Activated naive CD4-positive, alpha-beta T cell treated with anti-CD3 and anti-CD28 coated beads, Interleukin-2, amount 50 U/mL, for 72 hours (primary cell): Measurements from ENCODE around the gene SPSB4. TPM values are rescaled to one million over a fixed set of nuclear protein-coding genes. Genes with fewer than 3 reads are reported as not detected.
A peak's percentile ranks its signal among the peaks of the same experiment; 100 is the strongest.
"Not testable (repeated sequence)": the region's sequence is repeated elsewhere in the genome, so short reads cannot be mapped to it uniquely, and the experiment has no call there.

ENCODE experiments used
- ATAC-seq, 2 donors: fragments of 150-1000 bp; cut with Tn5 transposase; 2 replicates each; pipeline ENCODE4 v1.10.0; 2021; ENCODE audit warnings: mild to moderate bottlenecking in 2 of 2, moderate library complexity in 2 of 2
- DNase-seq, 2 donors: peaks; one replicate each; pipeline ENCODE4 v3.0.0; 2021 to 2022; ENCODE audit warnings: low spot score in 2 of 2
- H3K27ac Mint-ChIP-seq, 2 donors: one replicate each; pipeline ENCODE4 v1.8.0; 2022; ENCODE audit warnings: mild to moderate bottlenecking in 2 of 2, mixed read lengths in 2 of 2
- H3K36me3 Mint-ChIP-seq, 2 donors: one replicate each; pipeline ENCODE4 v1.8.0; 2022; ENCODE audit warnings: mixed read lengths in 2 of 2
- H3K9me3 Mint-ChIP-seq, 2 donors: one replicate each; pipeline ENCODE4 v1.8.0; 2022; ENCODE audit warnings: mixed read lengths in 2 of 2
- total RNA-seq, 2 donors: library from RNA; stranded (reverse); gene quantifications; one replicate each; pipeline ENCODE4 v1.2.3, GENCODE V29; 2022

SPSB4 gene
- total RNA-seq: not detected

DNA sequence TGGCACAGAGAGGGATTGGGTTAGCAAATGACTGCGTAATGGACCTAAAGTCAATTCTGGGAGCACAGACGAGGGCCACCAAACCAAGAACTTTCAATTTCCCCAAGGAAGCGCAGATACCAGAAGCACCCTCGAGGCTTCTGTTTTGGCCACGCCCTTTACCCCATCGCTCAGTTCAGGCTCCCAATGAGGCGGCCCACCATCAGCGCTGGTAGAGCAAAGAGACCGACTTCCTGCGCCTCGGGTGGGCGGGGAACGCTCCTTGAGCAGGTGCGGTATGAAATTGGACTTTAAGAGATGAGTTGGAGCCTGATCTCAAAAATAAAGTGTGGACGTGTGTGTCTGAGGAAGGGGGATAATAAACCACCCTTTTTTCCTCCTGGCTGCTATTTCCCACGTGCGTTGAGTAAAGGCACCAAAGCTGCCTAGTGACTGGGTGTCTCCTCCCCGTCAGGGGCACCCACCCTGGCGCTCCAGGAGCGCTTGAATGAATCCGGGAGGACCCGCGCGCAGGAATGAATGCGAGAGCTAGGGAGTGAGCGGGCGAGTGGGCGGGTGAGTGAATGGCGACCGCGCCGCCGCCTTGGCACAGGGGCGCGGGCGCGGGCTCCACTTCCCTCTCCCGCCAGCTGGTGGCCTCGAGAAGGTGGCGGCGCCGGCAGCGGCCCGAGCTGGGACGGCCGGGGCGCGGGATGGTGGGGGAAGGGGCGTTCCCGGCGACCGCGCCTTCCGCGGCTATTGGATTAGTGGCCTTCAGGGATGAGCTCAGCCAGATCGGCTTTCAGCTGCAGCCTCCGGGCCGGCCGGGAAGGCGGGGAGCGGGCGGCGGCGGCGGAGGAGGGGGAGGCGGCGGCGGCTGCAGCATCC lies at the start of gene SPSB4:
Gene SPSB4, plus strand, starts transcription at position 772 of the 867 bp plus-strand sequence. CDS start 14,758 bp downstream, outside the sequence.
- H3K9me3 Mint-ChIP-seq: no peaks in the 10 kb centered on the region
- ATAC-seq (peak; percentile 52 to 74), DNase-seq (peak in 1 of 2 donors; percentile 35)
- H3K36me3 Mint-ChIP-seq: peaks cover 0 to 5% of the 10 kb centered on the region in 2 donors
- no peak within 1 kb of the TSS for H3K27ac Mint-ChIP-seq

DNA sequence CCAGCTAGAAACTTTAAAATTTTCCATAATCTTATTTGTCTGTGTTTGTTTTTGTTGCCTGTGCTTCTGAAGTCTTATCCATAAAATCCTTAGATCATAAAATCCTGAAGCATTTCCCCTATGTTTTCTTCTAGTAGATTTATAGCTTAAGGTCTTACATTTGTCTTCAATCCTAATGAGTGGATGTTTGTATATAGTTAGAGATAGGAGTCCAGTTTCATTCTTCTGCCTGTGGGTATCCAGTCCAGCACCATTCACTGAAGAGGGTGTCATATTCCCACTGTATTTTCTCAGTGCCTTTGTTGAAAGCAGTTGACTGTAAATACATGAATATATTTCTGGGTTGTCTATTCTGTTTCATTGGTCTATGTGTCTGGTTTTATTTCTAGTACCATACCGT lies 44.8 kb upstream of the SPSB4 start:
- no peak for DNase-seq
- Mint-ChIP-seq H3K27ac (no peak overlapping the region), H3K36me3 (no peaks in the 10 kb centered on the region), H3K9me3 (no peaks in the 10 kb centered on the region)
- no peak for ATAC-seq

DNA sequence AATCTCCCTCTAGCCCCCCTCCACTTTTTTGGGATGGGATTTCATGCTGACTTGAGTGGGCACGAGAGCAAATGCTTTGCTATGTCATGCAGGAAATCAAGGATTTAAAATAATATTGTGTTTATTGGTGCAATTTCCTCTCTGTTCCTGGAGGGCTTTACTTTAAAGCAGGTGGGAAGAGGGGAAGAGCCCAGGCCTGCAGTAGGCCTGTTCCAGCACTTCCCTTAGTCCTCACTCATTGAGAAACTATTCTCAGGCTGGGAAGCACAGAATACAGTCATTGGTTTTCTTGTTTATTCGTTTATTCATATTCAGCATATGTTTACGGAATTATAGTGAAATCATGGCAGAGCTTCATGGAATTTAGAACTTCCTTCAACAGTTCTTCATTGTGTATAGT lies 41.7 kb upstream of the SPSB4 start:
- DNase-seq: no peak
- no peak overlapping the region for H3K27ac Mint-ChIP-seq
- no peak for ATAC-seq
- H3K9me3 Mint-ChIP-seq: no peaks in the 10 kb centered on the region
- H3K36me3 Mint-ChIP-seq: no peaks in the 10 kb centered on the region

DNA sequence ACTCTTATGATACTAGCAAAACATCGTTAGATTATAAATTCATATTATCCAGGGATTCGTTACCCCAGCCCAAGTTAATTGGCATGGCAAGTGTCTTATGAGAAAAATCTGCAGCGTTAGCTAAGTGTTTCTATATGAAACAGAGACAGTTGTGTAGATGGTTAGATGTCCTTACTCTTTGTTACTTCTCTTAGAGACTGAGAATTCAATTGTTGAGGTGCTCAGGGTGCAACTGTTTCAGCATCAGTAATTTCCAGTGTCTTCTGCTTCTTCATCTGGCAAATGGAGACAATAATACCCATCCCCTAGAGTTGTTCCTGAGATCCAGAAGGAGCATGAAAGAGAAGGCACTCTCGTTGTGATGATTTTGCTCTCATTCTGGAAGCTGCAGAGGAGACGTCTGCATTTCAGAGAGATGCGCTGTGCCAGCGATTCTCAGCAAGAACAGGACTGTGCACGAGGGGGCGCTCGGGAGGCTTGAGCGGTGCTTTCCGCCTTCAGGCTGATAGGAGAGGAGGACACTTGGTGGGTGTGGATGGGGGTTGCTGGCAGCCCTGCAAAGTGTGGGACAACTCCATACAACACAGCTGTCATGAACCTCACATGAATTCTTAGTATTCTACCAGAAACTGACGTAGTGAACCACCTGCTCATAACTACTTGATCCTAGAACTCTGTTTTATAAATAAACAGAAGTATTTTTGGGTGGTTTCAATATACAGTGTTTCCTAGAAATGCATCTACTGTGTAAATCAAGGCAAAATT lies 39.7 kb upstream of the SPSB4 start:
- Mint-ChIP-seq H3K9me3 (no peaks in the 10 kb centered on the region), H3K36me3 (no peaks in the 10 kb centered on the region)
- ATAC-seq: peak; percentile 91 to 95

DNA sequence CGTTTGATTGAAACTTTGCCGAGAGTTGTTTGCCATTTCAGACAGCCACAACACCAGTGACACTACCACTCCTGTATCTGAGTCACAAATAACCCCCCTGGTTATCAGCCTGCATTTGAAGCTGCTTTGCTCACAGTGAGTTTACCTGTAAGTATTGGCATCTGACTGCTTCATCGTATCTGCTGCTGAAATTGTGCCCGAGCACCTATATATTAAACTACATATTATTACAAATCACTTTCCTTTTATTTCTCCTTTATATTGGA lies 39.2 kb upstream of the SPSB4 start:
- no peaks in the 10 kb centered on the region for H3K36me3 Mint-ChIP-seq
- DNase-seq: no peak
- H3K9me3 Mint-ChIP-seq: no peaks in the 10 kb centered on the region
- H3K27ac Mint-ChIP-seq: no peak overlapping the region
- peak; percentile 14 to 73 for ATAC-seq

More for the DNA sequence above, 39.7 kb upstream of the SPSB4 start:
- peak; percentile 66 to 91 for DNase-seq
- no peak overlapping the region for H3K27ac Mint-ChIP-seq

DNA sequence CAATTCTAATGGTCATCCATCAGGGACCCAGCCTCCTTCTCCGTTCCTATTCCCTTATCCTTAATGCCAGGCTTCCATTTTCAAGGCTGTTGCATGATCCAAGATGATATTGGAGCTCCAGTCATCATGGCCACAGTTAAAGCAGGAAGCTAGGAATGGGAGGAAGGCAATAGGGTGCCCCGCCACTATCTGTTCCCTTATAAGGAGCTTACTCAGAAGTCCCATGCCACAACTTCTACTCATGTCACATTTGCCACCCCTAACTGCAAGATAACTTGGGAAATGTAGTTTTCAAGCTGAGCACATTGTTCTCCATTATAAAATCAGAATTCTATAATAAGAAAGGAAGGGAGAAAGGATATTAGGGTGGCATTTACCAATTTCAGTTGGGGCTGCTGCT lies 38.6 kb upstream of the SPSB4 start:
- Mint-ChIP-seq H3K27ac (no peak overlapping the region), H3K9me3 (no peaks in the 10 kb centered on the region), H3K36me3 (peaks cover 0 to 3% of the 10 kb centered on the region in 2 donors)
- ATAC-seq (no peak), DNase-seq (no peak)

DNA sequence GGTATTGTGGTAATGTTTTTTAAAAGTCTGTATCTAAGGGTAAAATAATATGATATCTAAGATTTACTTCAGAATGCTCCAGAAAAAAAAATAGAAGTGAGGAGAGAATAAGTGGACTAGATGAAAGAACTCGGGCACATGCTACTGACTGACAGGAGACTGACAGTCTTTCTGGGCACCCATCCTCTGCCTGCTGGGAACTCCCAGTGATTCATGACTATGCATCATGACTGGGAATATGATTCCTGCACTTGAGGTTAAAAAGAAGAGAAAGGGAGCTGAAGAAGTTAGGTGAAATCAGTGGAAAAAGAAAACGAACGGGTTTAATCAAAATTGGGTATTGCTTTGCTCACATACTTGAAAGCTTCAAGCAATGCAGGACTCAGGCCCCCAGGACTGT lies 35.7 kb upstream of the SPSB4 start:
- no peak for DNase-seq

DNA sequence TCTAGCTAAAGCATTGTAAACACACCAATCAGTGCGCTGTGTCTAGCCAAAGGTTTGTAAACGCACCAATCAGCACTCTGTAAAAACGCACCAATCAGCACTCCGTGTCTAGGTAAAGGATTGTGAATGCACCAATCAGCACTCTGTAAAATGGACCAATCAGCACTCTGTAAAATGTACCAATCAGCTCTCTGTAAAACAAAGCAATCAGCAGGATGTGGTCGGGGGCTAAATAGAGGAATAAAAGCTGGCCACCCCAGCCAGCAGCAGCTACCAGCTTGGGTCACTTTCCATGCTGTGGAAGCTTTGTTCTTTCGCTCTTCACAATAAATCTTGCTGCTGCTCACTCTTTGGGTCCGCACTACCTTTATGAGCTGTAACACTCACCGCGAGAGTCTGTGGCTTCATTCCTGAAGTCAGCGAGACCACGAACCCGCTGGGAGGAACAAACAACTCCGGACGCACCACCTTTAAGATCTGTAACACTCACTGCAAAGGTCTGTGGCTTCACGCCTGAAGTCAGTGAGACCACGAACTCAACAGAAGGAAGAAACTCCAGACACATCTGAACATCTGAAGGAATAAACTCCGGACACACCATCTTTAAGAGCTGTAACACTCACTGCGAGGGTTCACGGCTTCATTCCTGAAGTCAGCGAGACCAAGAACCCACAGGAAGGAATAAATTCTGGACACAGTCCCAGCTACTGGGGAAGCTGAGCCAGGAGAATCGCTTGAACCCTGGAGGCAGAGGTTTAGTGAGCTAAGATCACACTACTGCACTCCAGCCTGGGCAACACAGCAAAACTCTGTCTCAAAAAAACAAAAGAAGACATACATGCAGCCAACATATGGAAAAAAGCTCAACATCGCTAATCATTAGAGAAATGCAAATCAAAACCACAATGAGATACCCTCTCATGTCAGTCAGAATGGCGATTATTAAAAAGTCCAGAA lies 33.5 kb upstream of the SPSB4 start:
- H3K27ac Mint-ChIP-seq: peak overlapping the region; percentile 69
- not testable (repeated sequence) for H3K9me3 Mint-ChIP-seq, H3K36me3 Mint-ChIP-seq
- ATAC-seq: peak; percentile 38 to 48
- DNase-seq: peak in 1 of 2 donors; percentile 60

More for the DNA sequence above, 35.7 kb upstream of the SPSB4 start:
- no peak for ATAC-seq
- H3K9me3 Mint-ChIP-seq: no peaks in the 10 kb centered on the region
- peaks cover 0 to 8% of the 10 kb centered on the region in 2 donors for H3K36me3 Mint-ChIP-seq
- H3K27ac Mint-ChIP-seq: no peak overlapping the region

DNA sequence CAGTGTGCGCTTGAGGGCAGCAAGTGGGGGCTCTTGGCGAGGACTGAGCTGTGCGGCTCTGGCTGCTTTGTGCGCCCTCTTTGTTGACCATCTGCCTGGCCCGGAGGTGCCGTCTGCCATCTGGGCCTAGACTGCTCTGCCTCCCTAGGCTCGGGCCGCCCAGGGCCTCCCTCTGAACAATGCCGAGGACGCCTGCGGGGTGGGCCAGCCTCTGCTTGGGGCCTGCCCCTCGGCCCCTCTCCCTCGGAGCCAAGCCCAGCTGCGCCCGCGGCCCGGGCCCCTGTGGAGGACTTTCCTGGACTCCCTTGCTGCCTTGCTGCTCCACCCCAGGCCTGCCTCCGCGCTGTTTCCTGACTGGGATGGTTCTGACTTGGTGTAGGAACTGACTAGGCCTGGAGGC lies 31.9 kb upstream of the SPSB4 start:
- DNase-seq (no peak), ATAC-seq (no peak)
- Mint-ChIP-seq H3K9me3 (no peaks in the 10 kb centered on the region), H3K36me3 (peaks cover 0 to 8% of the 10 kb centered on the region in 2 donors), H3K27ac (no peak overlapping the region)

DNA sequence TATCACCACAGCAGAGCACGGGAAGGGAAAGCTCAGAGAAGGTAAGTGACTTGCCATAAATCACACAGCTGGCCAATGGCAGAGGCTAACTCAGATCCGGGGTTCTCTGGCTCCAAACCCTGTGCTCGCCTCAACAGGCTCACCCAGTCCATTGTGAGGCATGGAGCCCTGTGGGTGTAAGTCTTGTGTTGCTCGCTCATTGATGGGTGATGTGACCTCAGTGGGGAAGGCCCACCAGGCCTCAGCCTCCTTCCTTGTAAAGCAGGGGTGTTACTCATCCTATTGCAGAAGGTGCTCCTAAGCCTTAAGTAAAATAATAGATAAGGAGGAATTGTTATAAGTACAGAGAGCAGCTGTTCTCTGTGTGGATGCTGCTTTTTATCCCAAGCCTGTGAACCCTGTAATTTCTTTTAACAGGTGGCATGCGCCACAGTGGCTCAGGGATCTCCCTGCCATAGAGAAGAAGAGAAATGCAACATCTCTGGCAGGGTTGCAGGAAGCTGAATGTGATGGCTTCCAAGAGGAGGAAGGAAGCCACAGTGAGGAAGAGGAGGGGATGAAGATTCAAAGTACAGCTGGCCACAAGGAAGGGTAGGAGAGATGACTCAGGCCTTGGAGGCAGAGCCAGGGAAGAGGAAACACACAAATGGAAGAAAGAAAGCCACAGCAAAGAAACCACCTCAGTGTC lies 30.9 kb upstream of the SPSB4 start:
- Mint-ChIP-seq H3K27ac (peak overlapping the region in 1 of 2 donors; percentile 65), H3K36me3 (peaks cover 0 to 8% of the 10 kb centered on the region in 2 donors), H3K9me3 (no peaks in the 10 kb centered on the region)
- DNase-seq (no peak), ATAC-seq (peak; percentile 47 to 85)

DNA sequence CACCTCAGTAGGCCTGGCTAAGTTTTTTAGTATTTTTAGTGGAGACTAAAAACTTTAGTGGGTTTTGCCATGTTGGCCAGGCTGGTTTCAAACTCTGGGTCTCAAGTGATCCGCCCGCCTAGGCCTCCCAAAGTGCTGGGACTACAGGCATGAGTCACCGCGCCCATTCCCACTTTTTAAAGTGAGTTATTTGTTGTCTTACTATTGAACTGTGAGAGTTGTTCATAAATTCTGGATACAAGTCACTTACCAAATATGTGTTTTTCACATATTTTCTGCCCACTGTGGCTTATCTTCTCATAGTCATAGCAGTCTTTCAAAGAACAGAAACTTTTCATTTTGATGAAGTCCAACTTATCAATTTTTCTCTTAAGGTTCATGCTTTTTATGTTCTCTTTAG lies 29.9 kb upstream of the SPSB4 start:
- ATAC-seq: no peak
- H3K27ac Mint-ChIP-seq: no peak overlapping the region
- H3K9me3 Mint-ChIP-seq: no peaks in the 10 kb centered on the region
- no peak for DNase-seq
- peaks cover 0 to 8% of the 10 kb centered on the region in 2 donors for H3K36me3 Mint-ChIP-seq

DNA sequence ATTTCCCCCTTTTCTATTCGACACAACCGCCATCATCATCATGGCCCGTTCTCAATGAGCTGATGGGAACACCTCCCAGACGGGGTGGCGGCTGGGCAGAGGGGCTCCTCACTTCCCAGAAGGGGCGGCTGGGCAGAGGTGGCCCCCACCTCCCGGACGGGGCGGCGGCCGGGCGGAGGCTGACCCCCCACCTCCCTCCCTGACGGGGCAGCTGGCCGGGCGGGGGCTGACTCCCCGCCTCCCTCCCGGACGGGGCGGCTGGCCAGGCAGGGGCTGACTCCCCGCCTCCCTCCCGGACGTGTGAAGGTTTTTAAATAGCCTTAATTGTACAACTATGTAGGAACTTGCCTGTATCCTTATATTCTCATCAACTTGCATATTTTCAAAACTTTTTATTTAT lies 20.9 kb upstream of the SPSB4 start:
- Mint-ChIP-seq H3K36me3 (no peaks in the 10 kb centered on the region), H3K9me3 (peaks cover 0 to 4% of the 10 kb centered on the region in 2 donors), H3K27ac (no peak overlapping the region)
- no peak for ATAC-seq
- no peak for DNase-seq

DNA sequence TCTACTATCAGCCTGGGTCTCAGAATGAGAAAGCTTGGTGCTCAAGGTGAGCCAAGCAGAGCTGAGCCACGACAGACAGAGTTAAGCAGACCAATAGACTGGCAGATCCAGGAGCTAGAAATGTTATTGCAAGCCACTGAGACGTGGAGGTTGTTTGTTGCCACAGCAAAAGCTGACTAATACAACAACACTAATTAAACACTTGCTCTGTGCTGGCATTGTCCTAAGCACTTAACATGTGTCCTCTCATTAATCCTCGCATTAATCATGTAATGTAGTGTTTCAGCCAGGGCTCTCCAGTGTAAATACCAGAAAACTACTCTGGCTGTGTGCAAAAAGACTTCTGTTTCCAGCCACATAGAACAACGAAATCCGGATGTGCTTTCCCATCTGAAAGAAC lies 11.6 kb upstream of the SPSB4 start:
- Mint-ChIP-seq H3K27ac (no peak overlapping the region), H3K36me3 (no peaks in the 10 kb centered on the region), H3K9me3 (no peaks in the 10 kb centered on the region)
- DNase-seq (no peak), ATAC-seq (no peak)

DNA sequence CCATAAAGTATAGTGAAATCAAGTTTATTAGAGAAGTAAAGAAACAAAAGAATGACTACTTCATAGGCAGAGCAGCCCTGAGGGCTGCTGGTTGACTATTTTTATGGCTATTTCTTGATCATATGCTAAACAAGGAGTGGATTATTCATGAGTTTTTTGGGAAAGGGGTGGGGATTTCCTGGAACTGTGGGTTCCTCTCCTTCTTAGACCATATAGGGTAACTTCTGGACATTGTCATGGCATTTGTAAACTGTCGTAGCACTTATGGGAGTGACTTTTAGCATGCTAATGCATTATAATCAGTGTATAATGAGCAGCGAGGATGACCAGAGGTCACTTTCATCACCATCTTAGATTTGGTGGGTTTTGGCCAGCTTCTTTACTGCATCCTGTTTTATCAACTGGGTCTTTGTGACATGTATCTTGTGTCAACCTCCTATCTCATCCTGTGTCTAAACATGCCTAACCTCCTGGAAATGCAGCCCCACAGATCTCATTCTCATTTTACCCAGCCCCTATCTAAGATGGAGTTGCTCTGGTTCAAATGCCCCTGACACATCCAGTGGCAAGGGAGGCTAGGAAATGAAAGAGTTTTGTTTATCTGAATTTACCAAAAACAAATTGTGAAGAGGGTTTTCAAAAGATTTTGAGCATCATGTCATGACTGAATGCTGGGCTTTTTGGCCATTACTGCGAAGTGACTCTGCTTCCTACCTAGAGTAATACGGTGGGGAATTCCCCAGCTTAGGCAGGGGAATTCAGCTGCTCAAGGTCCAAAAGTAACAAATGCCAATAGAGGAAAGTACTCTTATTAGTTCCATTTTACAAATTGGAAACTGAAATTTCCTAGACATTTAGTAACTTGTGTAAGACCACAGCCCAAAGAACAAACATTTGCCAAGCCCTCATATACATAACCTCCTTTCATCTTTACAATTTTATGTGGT lies 6.2 kb upstream of the SPSB4 start:
- Mint-ChIP-seq H3K27ac (no peak overlapping the region), H3K9me3 (no peaks in the 10 kb centered on the region), H3K36me3 (no peaks in the 10 kb centered on the region)
- ATAC-seq: peak; percentile 43 to 44
- DNase-seq: no peak

DNA sequence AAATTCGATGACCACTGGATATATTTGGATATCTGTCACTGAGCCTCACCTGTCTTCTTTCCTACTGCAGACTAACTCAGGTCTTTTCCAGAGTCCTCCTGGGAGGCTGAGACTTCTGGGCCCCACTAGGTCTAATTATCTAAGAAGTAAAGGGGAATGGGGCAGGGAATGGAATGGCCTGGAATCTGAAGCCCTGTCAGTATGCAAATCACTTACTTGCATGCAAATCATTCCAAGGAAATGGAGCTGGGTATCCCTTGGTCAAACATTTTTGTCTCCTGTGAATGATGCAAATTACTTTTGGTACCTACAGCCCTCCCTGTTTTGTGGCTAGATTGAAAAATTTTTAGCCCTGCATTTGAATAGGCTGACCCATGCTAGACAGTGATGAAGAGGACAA lies 5.3 kb upstream of the SPSB4 start:
- ATAC-seq (no peak), DNase-seq (no peak)
- no peaks in the 10 kb centered on the region for H3K9me3 Mint-ChIP-seq
- H3K36me3 Mint-ChIP-seq: no peaks in the 10 kb centered on the region
- H3K27ac Mint-ChIP-seq: no peak overlapping the region
